ENCODE measurements around the gene CILP2.

Gene CILP2

DNA sequence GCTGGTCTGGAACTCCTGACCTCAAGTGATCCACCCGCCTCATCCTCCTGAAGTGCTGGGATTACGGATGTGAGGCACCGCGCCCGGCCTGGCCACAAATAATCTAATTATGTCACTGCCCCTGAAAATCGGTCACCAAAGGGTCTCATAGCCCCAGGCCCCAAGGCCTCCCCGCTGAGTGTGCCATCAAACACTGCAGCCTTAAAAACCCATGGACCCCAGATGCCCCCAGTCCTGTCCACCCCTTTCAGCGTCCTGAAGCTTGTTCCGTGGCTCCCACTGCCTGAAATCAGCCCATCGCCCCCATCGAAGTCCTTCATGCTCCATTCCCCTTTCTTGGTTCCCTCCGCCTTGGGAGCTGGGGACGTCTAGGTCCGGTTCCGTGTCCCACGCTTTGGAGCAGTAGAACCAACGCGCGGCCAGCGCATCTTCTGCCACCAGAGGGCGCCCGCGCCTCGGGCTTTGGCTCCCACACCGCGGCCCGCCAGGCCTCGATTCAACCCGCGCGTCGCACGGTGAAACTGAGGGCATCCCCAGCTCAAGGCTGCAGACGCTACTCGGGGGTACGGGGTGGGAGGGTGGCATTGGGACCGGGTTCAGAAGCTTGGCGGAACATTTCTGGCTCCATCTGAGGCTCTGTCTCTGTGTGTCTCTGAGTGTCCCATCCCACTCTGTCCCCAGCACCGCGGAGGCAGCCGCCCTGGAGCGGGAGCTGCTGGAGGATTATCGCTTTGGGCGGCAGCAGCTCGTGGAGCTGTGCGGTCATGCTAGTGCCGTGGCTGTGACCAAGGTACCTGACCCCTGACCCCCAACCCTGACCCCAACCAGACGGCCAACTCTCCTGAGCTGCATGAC, 5.9 kb upstream of the CILP2 start:
- no peak overlapping the region for H3K27ac ChIP-seq
- no peak overlapping the region for H3K9ac ChIP-seq (ENCODE audit: insufficient read length)
- no peak for TF ChIP-seq FOXP2 (optimal IDR thresholded peaks at IDR 0.05; ENCODE audit: control extremely low read depth, extremely low read length, insufficient read depth)
- TF ChIP-seq POLR2AphosphoS5 (IDR thresholded peaks at IDR 0.05; ENCODE audit: borderline replicate concordance, low read depth, low read length), result peak; percentile 37; the same call in 1 of the 2 replicates
- no peak for TF ChIP-seq EZH2 (IDR thresholded peaks at IDR 0.05)
- H3K4me3 ChIP-seq, result no peak overlapping the region
- H3K36me3 ChIP-seq (ENCODE audit: insufficient read depth, low read length), result peaks cover 8% of the 10 kb centered on the region; the same call in 1 of the 2 replicates
- DNase-seq (ENCODE audit: low read depth, low spot score), result no peak
- no peaks in the 10 kb centered on the region for H3K9me3 ChIP-seq (ENCODE audit: low read depth, low read length)

GRCh38 chr19:19532806-19533701, 5.0 kb upstream of the CILP2 start:
- Histone ChIP-seq H3K9ac (ENCODE audit: insufficient read length) (no peak overlapping the region), H3K27ac (no peak overlapping the region), H3K9me3 (ENCODE audit: low read depth, low read length) (no peaks in the 10 kb centered on the region), H3K36me3 (ENCODE audit: insufficient read depth, low read length) (no peaks in the 10 kb centered on the region; the same call in 1 of the 2 replicates), H3K4me3 (no peak overlapping the region)
- TF ChIP-seq EZH2 (IDR thresholded peaks at IDR 0.05), result no peak
- no peak for TF ChIP-seq FOXP2 (optimal IDR thresholded peaks at IDR 0.05; ENCODE audit: control extremely low read depth, extremely low read length, insufficient read depth)
- no peak for TF ChIP-seq POLR2AphosphoS5 (IDR thresholded peaks at IDR 0.05; ENCODE audit: borderline replicate concordance, low read depth, low read length)
- DNase-seq (ENCODE audit: low read depth, low spot score), result no peak

DNA sequence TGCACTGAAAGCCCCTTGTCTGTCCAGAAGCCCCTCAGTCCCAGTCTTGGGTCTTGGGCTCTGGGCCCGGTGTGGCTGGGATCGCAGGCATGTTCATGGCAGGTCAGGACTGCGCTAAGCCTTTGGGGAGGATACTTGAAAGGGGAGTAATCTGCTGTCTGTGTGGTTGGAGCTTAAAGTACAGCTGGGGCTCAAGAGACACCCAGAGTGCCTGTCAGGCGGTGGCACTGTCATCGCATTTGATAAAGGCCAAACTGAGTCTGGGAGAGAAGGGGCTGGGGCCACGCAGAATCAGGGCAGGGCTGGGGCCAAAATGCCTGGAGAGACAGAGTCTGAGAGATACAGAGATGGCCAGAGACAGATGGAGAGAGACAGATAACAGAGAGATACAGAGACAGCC, 4.2 kb upstream of the CILP2 start:
- DNase-seq (ENCODE audit: low read depth, low spot score), result no peak
- H3K9ac ChIP-seq (ENCODE audit: insufficient read length), result no peak overlapping the region
- TF ChIP-seq POLR2AphosphoS5 (IDR thresholded peaks at IDR 0.05; ENCODE audit: borderline replicate concordance, low read depth, low read length) (no peak), EZH2 (IDR thresholded peaks at IDR 0.05) (no peak), FOXP2 (optimal IDR thresholded peaks at IDR 0.05; ENCODE audit: control extremely low read depth, extremely low read length, insufficient read depth) (no peak)
- H3K9me3 ChIP-seq (ENCODE audit: low read depth, low read length), result no peaks in the 10 kb centered on the region
- no peak overlapping the region for H3K4me3 ChIP-seq
- H3K27ac ChIP-seq, result no peak overlapping the region
- H3K36me3 ChIP-seq (ENCODE audit: insufficient read depth, low read length), result no peaks in the 10 kb centered on the region

DNA sequence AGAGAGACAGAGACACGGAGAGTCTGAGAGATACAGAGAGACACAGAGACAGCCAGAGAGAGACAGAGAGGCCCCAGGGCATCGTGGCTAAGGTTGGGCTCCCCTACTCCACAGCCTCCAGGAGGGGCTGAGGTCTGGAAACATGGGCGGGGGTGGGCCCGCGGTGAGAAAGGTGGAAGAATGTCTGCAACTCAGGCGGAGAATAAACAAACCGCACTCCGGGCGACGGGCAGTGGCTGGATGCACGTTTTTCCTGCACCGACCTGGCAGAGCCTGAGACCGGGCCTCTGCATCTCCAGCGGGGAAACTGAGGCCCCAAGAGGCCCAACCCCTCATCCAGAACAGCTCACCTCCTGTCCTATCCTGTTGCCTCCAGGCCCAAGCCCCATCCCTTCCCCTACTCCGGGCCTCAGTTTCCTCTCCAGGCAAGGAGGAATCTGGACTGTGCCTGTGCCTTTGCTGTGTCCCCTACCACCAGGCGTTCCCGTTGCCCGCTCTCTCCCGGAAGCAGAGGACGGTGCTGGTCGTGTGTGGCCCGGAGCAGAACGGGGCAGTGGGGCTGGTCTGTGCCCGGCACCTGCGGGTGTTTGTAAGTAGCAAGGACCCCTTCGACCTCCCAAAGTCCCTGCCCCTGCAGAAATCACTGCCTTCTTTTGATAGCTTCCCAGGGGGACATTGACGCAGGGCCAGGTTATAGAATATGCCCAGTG, 3.4 kb upstream of the CILP2 start:
- Histone ChIP-seq H3K36me3 (ENCODE audit: insufficient read depth, low read length) (no peaks in the 10 kb centered on the region), H3K9me3 (ENCODE audit: low read depth, low read length) (no peaks in the 10 kb centered on the region), H3K4me3 (no peak overlapping the region), H3K27ac (no peak overlapping the region), H3K9ac (ENCODE audit: insufficient read length) (no peak overlapping the region)
- no peak for TF ChIP-seq POLR2AphosphoS5 (IDR thresholded peaks at IDR 0.05; ENCODE audit: borderline replicate concordance, low read depth, low read length)
- DNase-seq (ENCODE audit: low read depth, low spot score), result no peak

GRCh38 chr19:19535311-19536191, 2.5 kb upstream of the CILP2 start:
- no peak for TF ChIP-seq EZH2 (IDR thresholded peaks at IDR 0.05)
- no peak for TF ChIP-seq POLR2AphosphoS5 (IDR thresholded peaks at IDR 0.05; ENCODE audit: borderline replicate concordance, low read depth, low read length)
- TF ChIP-seq FOXP2 (optimal IDR thresholded peaks at IDR 0.05; ENCODE audit: control extremely low read depth, extremely low read length, insufficient read depth), result no peak
- H3K27ac ChIP-seq, result no peak overlapping the region
- H3K4me3 ChIP-seq, result no peak overlapping the region
- no peak overlapping the region for H3K9ac ChIP-seq (ENCODE audit: insufficient read length)
- no peaks in the 10 kb centered on the region for H3K9me3 ChIP-seq (ENCODE audit: low read depth, low read length)
- DNase-seq (ENCODE audit: low read depth, low spot score), result no peak
- no peaks in the 10 kb centered on the region for H3K36me3 ChIP-seq (ENCODE audit: insufficient read depth, low read length)

- TF ChIP-seq POLR2AphosphoS5 (IDR thresholded peaks at IDR 0.05; ENCODE audit: borderline replicate concordance, low read depth, low read length) (no peak), EZH2 (IDR thresholded peaks at IDR 0.05) (no peak), FOXP2 (optimal IDR thresholded peaks at IDR 0.05; ENCODE audit: control extremely low read depth, extremely low read length, insufficient read depth) (no peak)
- no peak for DNase-seq (ENCODE audit: low read depth, low spot score)
Measured at GRCh38 chr19:19537075-19538048, 703 bp upstream of the CILP2 start.

More at GRCh38 chr19:19537075-19538048, 703 bp upstream of the CILP2 start:
- H3K9ac ChIP-seq (ENCODE audit: insufficient read length), result no peak overlapping the region
- H3K27ac ChIP-seq, result no peak overlapping the region
- H3K36me3 ChIP-seq (ENCODE audit: insufficient read depth, low read length), result no peaks in the 10 kb centered on the region
- no peaks in the 10 kb centered on the region for H3K9me3 ChIP-seq (ENCODE audit: low read depth, low read length)
- H3K4me3 ChIP-seq, result no peak overlapping the region
